Measurements from ENCODE around the gene PDE1A. TPM values are rescaled to one million over a fixed set of nuclear protein-coding genes. Genes with fewer than 3 reads are reported as not detected.
A peak's percentile ranks its signal among the peaks of the same experiment; 100 is the strongest.

Gene PDE1A
- total and polyA plus RNA-seq, 2 of the 13 experiments (the other 11 are each of a cell fraction or from before 2014, with no cell fraction given), result not detected

DNA sequence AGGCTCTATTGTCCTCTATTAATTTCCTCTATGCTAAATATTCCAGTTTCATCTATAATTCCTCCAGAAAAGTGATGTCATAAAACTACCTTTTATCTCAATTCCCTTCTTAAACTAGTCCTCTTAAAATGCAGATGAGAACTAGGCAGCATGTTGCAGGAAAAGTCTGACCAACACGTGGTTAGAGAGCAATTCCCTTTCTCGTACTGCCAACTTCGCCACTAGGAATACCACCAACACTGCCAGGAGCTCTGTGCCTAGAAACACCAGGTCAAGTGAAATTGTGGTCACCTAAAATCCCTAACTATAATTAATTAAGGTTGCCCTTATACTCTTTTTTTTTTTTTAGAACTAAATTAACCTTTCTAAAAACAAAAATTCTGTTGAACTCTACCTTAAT is 313.5 kb downstream of the PDE1A start:
- Histone ChIP-seq H3K79me2 (ENCODE audit: insufficient read depth, low read length) (no peaks in the 10 kb centered on the region), H3K27ac (ENCODE audit: extremely low read length, insufficient read depth, low read length) (no peak overlapping the region), H3K9ac (ENCODE audit: insufficient read depth, low read depth, low read length) (no peak overlapping the region), H3K4me1 (ENCODE audit: insufficient read depth, low read length) (no peaks in the 10 kb centered on the region), H3K4me2 (ENCODE audit: low read depth, low read length) (no peak overlapping the region), H3K9me3 (ENCODE audit: low read length) (no peaks in the 10 kb centered on the region), H2AFZ (ENCODE audit: low read length) (no peak overlapping the region), H3K36me3 (replicated peaks in 1 of 2; ENCODE audit: control insufficient read depth in 1 of 2, insufficient read depth in 2 of 2, low read length in 2 of 2) (no peaks in the 10 kb centered on the region), H3K4me3 (replicated peaks in 1 of 3; ENCODE audit: insufficient read depth in 1 of 3, low read depth in 2 of 3, low read length in 3 of 3) (no peak overlapping the region), H4K20me1 (ENCODE audit: insufficient read depth, low read length) (no peaks in the 10 kb centered on the region), H3K27me3 (ENCODE audit: control insufficient read depth in 1 of 2, insufficient read depth in 2 of 2, low read length in 2 of 2) (no peaks in the 10 kb centered on the region)
- no peak for FAIRE-seq
- POLR2A ChIA-PET, result no interaction called here
- intact Hi-C loops (cut with micrococcal nuclease; ENCODE audit: unreplicated experiment), result no loop called here
- no TSS peak for BruUV-seq (replicated peaks)
- no peak for ATAC-seq
- CTCF ChIA-PET (ENCODE audit: low intra/inter-chr PET ratio, low total read pairs), result no interaction called here
- TF ChIP-seq MAF1 (CRISPR knock-in tag; IDR thresholded peaks at IDR 0.05; ENCODE audit: borderline replicate concordance), result no peak
- no peak for TF ChIP-seq ZNF225 (CRISPR knock-in tag; IDR thresholded peaks at IDR 0.05)
- peak; percentile 40; the same call in 1 of the 2 replicates for TF ChIP-seq ATF7 (IDR thresholded peaks at IDR 0.05)
- TF ChIP-seq ATF7 (CRISPR knock-in tag; IDR thresholded peaks at IDR 0.05), result no peak
- 48% methylated on average over 3 of the region's 3 CpGs for WGBS (ENCODE audit: low lambda C conversion rate)
- DNase-seq (ENCODE audit: low spot score), result no peak
- in situ Hi-C loops (cut with HindIII; ENCODE audit: extremely low pct_ligation_motif_present, low pct_unique_long_range_greater_than_20kb), result no loop called here

GRCh38 chr2:182110347-182110746 is 316.5 kb downstream of the PDE1A start:
- H3K4me2 ChIP-seq (ENCODE audit: low read depth, low read length), result no peak overlapping the region
- no peaks in the 10 kb centered on the region for H3K79me2 ChIP-seq (ENCODE audit: insufficient read depth, low read length)
- H3K27me3 ChIP-seq (ENCODE audit: control insufficient read depth in 1 of 2, insufficient read depth in 2 of 2, low read length in 2 of 2), result no peaks in the 10 kb centered on the region
- H2AFZ ChIP-seq (ENCODE audit: low read length), result no peak overlapping the region
- WGBS (ENCODE audit: low lambda C conversion rate), result 12% methylated on average over 1 of the region's 1 CpG
- ChIA-PET CTCF (ENCODE audit: low intra/inter-chr PET ratio, low total read pairs) (no interaction called here), POLR2A (no interaction called here)
- no peaks in the 10 kb centered on the region for H3K4me1 ChIP-seq (ENCODE audit: insufficient read depth, low read length)
- no peaks in the 10 kb centered on the region for H3K9me3 ChIP-seq (ENCODE audit: low read length)
- no peak overlapping the region for H3K27ac ChIP-seq (ENCODE audit: extremely low read length, insufficient read depth, low read length)
- in situ Hi-C loops (cut with HindIII; ENCODE audit: extremely low pct_ligation_motif_present, low pct_unique_long_range_greater_than_20kb) (no loop called here), intact Hi-C loops (cut with micrococcal nuclease; ENCODE audit: unreplicated experiment) (no loop called here)
- no peak overlapping the region for H3K9ac ChIP-seq (ENCODE audit: insufficient read depth, low read depth, low read length)
- H4K20me1 ChIP-seq (ENCODE audit: insufficient read depth, low read length), result no peaks in the 10 kb centered on the region
- no TSS peak for BruUV-seq (replicated peaks)
- H3K4me3 ChIP-seq (replicated peaks in 1 of 3; ENCODE audit: insufficient read depth in 1 of 3, low read depth in 2 of 3, low read length in 3 of 3), result no peak overlapping the region
- no peak for FAIRE-seq
- TF ChIP-seq PHB2 (IDR thresholded peaks at IDR 0.05; ENCODE audit: partially characterized antibody) (no peak), CREB1 (IDR thresholded peaks at IDR 0.05) (no peak), CREB1 (CRISPR knock-in tag; IDR thresholded peaks at IDR 0.05) (no peak), ZNF256 (CRISPR knock-in tag; conservative IDR thresholded peaks at IDR 0.05) (no peak), ZNF232 (CRISPR knock-in tag; IDR thresholded peaks at IDR 0.05; ENCODE audit: borderline replicate concordance) (no peak), GZF1 (CRISPR knock-in tag; IDR thresholded peaks at IDR 0.05) (no peak), TP53 (CRISPR knock-in tag; conservative IDR thresholded peaks at IDR 0.05) (no peak), ZBTB49 (CRISPR knock-in tag; IDR thresholded peaks at IDR 0.05; ENCODE audit: borderline replicate concordance) (no peak), RBFOX2 (IDR thresholded peaks at IDR 0.05; ENCODE audit: low read depth, low read length) (no peak)
- ATAC-seq, result no peak
- H3K36me3 ChIP-seq (replicated peaks in 1 of 2; ENCODE audit: control insufficient read depth in 1 of 2, insufficient read depth in 2 of 2, low read length in 2 of 2), result no peaks in the 10 kb centered on the region
- no peak for DNase-seq (ENCODE audit: low spot score)

All from HepG2 (cell line).